Dermis blood vessel endothelial cell (primary cell): ENCODE data around the gene UBE2O. TPM values are rescaled to one million over a fixed set of nuclear protein-coding genes. Genes with fewer than 3 reads are reported as not detected.
A peak's percentile ranks its signal among the peaks of the same experiment; 100 is the strongest.

Source experiments
- DNase-seq: peaks from one replicate; pipeline ENCODE4 v3.0.0; 2010
- total RNA-seq: library from RNA; depleted of rRNA; stranded (reverse); fragments of >200 nt; gene quantifications from 2 replicates; pipeline ENCODE4 v1.2.3, GENCODE V29; 2014

Gene UBE2O
- total RNA-seq, 1 donor from 2014 or later = 20.9 TPM

GRCh38 chr17:76414334-76415295 is 38.3 kb downstream of the UBE2O start:
- peak; percentile 50 for DNase-seq

- DNase-seq = no peak
Measured at GRCh38 chr17:76411247-76411646, 41.7 kb downstream of the UBE2O start.

- no peak for DNase-seq
Measured at GRCh38 chr17:76410328-76410965, 42.5 kb downstream of the UBE2O start.

- DNase-seq = peak; percentile 78
Measured at GRCh38 chr17:76408037-76408849, 44.7 kb downstream of the UBE2O start.

GRCh38 chr17:76407509-76407908 is 45.4 kb downstream of the UBE2O start:
- DNase-seq = no peak

GRCh38 chr17:76405967-76406647 is 46.8 kb downstream of the UBE2O start:
- DNase-seq = no peak

- DNase-seq = no peak
Measured at GRCh38 chr17:76405607-76405966, 47.4 kb downstream of the UBE2O start.

- DNase-seq = no peak
Measured at GRCh38 chr17:76404976-76405563, 47.9 kb downstream of the UBE2O start.

- no peak for DNase-seq
Measured at GRCh38 chr17:76404256-76404655, 48.7 kb downstream of the UBE2O start.

GRCh38 chr17:76402711-76403110 is 50.2 kb downstream of the UBE2O start:
- DNase-seq = no peak

GRCh38 chr17:76399175-76400172 is 53.5 kb downstream of the UBE2O start:
- DNase-seq = no peak

GRCh38 chr17:76398523-76399174 is 54.3 kb downstream of the UBE2O start:
- no peak for DNase-seq

- peak; percentile 95 for DNase-seq
Measured at GRCh38 chr17:76397687-76398522, 55.0 kb downstream of the UBE2O start.

- DNase-seq = no peak
Measured at GRCh38 chr17:76397184-76397583, 55.8 kb downstream of the UBE2O start.

- DNase-seq = no peak
Measured at GRCh38 chr17:76395980-76396379, 57.0 kb downstream of the UBE2O start.

GRCh38 chr17:76394166-76394565 is 58.8 kb downstream of the UBE2O start:
- DNase-seq = no peak

GRCh38 chr17:76391200-76391715 is 61.7 kb downstream of the UBE2O start:
- no peak for DNase-seq

- DNase-seq = no peak
Measured at GRCh38 chr17:76390003-76390421, 62.9 kb downstream of the UBE2O start.
